HUES64 (cell line): ENCODE data around the gene SPATA19. TPM values are rescaled to one million over a fixed set of nuclear protein-coding genes. Genes with fewer than 3 reads are reported as not detected.
A peak's percentile ranks its signal among the peaks of the same experiment; 100 is the strongest.

Source experiments
- H3K27ac ChIP-seq: 2 replicates; pipeline ENCODE4 v1.7.0; 2013; ENCODE audit warnings: low read depth, low read length, inconsistent platforms
- H3K27me3 ChIP-seq: 2 replicates; pipeline ENCODE4 v1.6.1; 2013; ENCODE audit warnings: mild to moderate bottlenecking, low read length; ENCODE audit not compliant: insufficient read depth
- H3K36me3 ChIP-seq: 2 replicates; pipeline ENCODE4 v1.6.1; 2013; ENCODE audit warnings: mild to moderate bottlenecking, low read length; ENCODE audit not compliant: insufficient read depth
- H3K4me1 ChIP-seq: 2 replicates; pipeline ENCODE4 v1.6.1; 2013; ENCODE audit warnings: mild to moderate bottlenecking, low read length, moderate library complexity; ENCODE audit not compliant: insufficient read depth
- H3K4me3 ChIP-seq: 2 replicates; pipeline ENCODE4 v1.5.1; 2013; ENCODE audit warnings: mild to moderate bottlenecking, low read length, moderate library complexity
- H3K9ac ChIP-seq: 2 replicates; pipeline ENCODE4 v1.6.1; 2013; ENCODE audit warnings: mild to moderate bottlenecking, low read depth, low read length
- H3K9me3 ChIP-seq: 2 replicates; pipeline ENCODE4 v1.6.1; 2013; ENCODE audit warnings: low read depth, low read length; ENCODE audit not compliant: insufficient read depth
- WGBS: fragments of 150-250, 120-280 bp; methylation state at CpG from one replicate; pipeline ENCODE4 v1.1.7; 2013; ENCODE audit warnings: missing lambda C conversion rate; 5-methylcytosine and 5-hydroxymethylcytosine counted together
- polyA plus RNA-seq, 2 experiments: library from polyadenylated mRNA; stranded (reverse); fragments of 50-300 nt; gene quantifications; one replicate each; pipeline ENCODE4 v1.2.3, GENCODE V29; 2013

Gene SPATA19
- not detected for polyA plus RNA-seq (2013, experiment 1 of 2)
- polyA plus RNA-seq (2013, experiment 2 of 2): not detected

- H3K27me3 ChIP-seq: no peaks in the 10 kb centered on the region
These were observed at the start of gene SPATA19 for GRCh38 chr11:133845413-133845812. TSS of gene SPATA19 (minus strand) at chr11:133845513. CDS start at chr11:133845446, 67 bp downstream.

GRCh38 chr11:133895061-133895479 lies 49.8 kb upstream of the SPATA19 start:
- WGBS: 22% methylated on average over 10 of the region's 10 CpGs
- Histone ChIP-seq H3K9ac (peak overlapping the region; percentile 24; the same call in 1 of the 2 replicates), H3K9me3 (no peaks in the 10 kb centered on the region), H3K4me3 (no peak overlapping the region), H3K27ac (peak overlapping the region; percentile 32; the same call in 1 of the 2 replicates), H3K36me3 (peaks cover under 1% of the 10 kb centered on the region; the same call in 1 of the 2 replicates), H3K27me3 (no peaks in the 10 kb centered on the region), H3K4me1 (peaks cover 36% of the 10 kb centered on the region)

More at GRCh38 chr11:133845413-133845812, at the start of gene SPATA19:
- Histone ChIP-seq H3K4me1 (no peaks in the 10 kb centered on the region), H3K9me3 (peaks cover 8% of the 10 kb centered on the region; the same call in 1 of the 2 replicates), H3K9ac (no peak within 1 kb of the TSS), H3K27ac (no peak within 1 kb of the TSS), H3K36me3 (no peaks in the 10 kb centered on the region), H3K4me3 (no peak within 1 kb of the TSS)
- 93% methylated on average over 2 of the region's 2 CpGs for WGBS

- H3K9ac ChIP-seq: no peak overlapping the region
- H3K27me3 ChIP-seq: no peaks in the 10 kb centered on the region
- H3K27ac ChIP-seq: no peak overlapping the region
- H3K4me1 ChIP-seq: peaks cover 28% of the 10 kb centered on the region
- H3K9me3 ChIP-seq: no peaks in the 10 kb centered on the region
- no peak overlapping the region for H3K4me3 ChIP-seq
- 95% methylated on average over 14 of the region's 14 CpGs for WGBS
- H3K36me3 ChIP-seq: no peaks in the 10 kb centered on the region
These were observed 48.1 kb upstream of the SPATA19 start for GRCh38 chr11:133893381-133893780.

- H3K9ac ChIP-seq: no peak overlapping the region
- H3K9me3 ChIP-seq: no peaks in the 10 kb centered on the region
- H3K4me3 ChIP-seq: no peak overlapping the region
- WGBS: 95% methylated on average over 19 of the region's 19 CpGs
- peaks cover 27% of the 10 kb centered on the region for H3K4me1 ChIP-seq
- no peak overlapping the region for H3K27ac ChIP-seq
- H3K36me3 ChIP-seq: no peaks in the 10 kb centered on the region
- no peaks in the 10 kb centered on the region for H3K27me3 ChIP-seq
These were observed 47.5 kb upstream of the SPATA19 start for GRCh38 chr11:133892584-133893380.

- H3K9me3 ChIP-seq: no peaks in the 10 kb centered on the region
- peaks cover 27% of the 10 kb centered on the region for H3K4me1 ChIP-seq
- H3K9ac ChIP-seq: no peak overlapping the region
- H3K27me3 ChIP-seq: no peaks in the 10 kb centered on the region
- no peaks in the 10 kb centered on the region for H3K36me3 ChIP-seq
- no peak overlapping the region for H3K27ac ChIP-seq
- no peak overlapping the region for H3K4me3 ChIP-seq
- WGBS: 78% methylated on average over 8 of the region's 8 CpGs
These were observed 46.8 kb upstream of the SPATA19 start for GRCh38 chr11:133892126-133892525.

- Histone ChIP-seq H3K27ac (no peak overlapping the region), H3K9me3 (no peaks in the 10 kb centered on the region), H3K4me3 (no peak overlapping the region), H3K27me3 (no peaks in the 10 kb centered on the region), H3K36me3 (no peaks in the 10 kb centered on the region), H3K4me1 (peaks cover 9% of the 10 kb centered on the region), H3K9ac (no peak overlapping the region)
- 90% methylated on average over 3 of the region's 3 CpGs for WGBS
These were observed 44.6 kb upstream of the SPATA19 start for GRCh38 chr11:133889893-133890292.

GRCh38 chr11:133889188-133889587 lies 43.9 kb upstream of the SPATA19 start:
- Histone ChIP-seq H3K27me3 (no peaks in the 10 kb centered on the region), H3K9ac (no peak overlapping the region), H3K27ac (no peak overlapping the region), H3K4me1 (peaks cover 2% of the 10 kb centered on the region; the same call in 1 of the 2 replicates), H3K9me3 (no peaks in the 10 kb centered on the region), H3K36me3 (no peaks in the 10 kb centered on the region), H3K4me3 (no peak overlapping the region)
- 89% methylated on average over 5 of the region's 5 CpGs for WGBS

GRCh38 chr11:133887692-133888332 lies 42.5 kb upstream of the SPATA19 start:
- Histone ChIP-seq H3K4me1 (no peaks in the 10 kb centered on the region), H3K9me3 (no peaks in the 10 kb centered on the region), H3K9ac (no peak overlapping the region), H3K36me3 (no peaks in the 10 kb centered on the region), H3K4me3 (no peak overlapping the region), H3K27ac (no peak overlapping the region), H3K27me3 (no peaks in the 10 kb centered on the region)
- WGBS: 88% methylated on average over 5 of the region's 5 CpGs

GRCh38 chr11:133886029-133886428 lies 40.7 kb upstream of the SPATA19 start:
- H3K4me3 ChIP-seq: no peak overlapping the region
- 93% methylated on average over 3 of the region's 3 CpGs for WGBS

GRCh38 chr11:133872160-133872559 lies 26.8 kb upstream of the SPATA19 start:
- Histone ChIP-seq H3K4me3 (no peak overlapping the region), H3K9ac (no peak overlapping the region), H3K9me3 (0 out of 2 replicates have a peak, but pooled peaks cover 7% of the 10 kb centered on the region), H3K27me3 (no peaks in the 10 kb centered on the region), H3K27ac (no peak overlapping the region), H3K4me1 (no peaks in the 10 kb centered on the region), H3K36me3 (no peaks in the 10 kb centered on the region)
- 45% methylated on average over 1 of the region's 1 CpG for WGBS

More at GRCh38 chr11:133886029-133886428, 40.7 kb upstream of the SPATA19 start:
- no peaks in the 10 kb centered on the region for H3K4me1 ChIP-seq
- no peak overlapping the region for H3K9ac ChIP-seq
- H3K27ac ChIP-seq: no peak overlapping the region
- no peaks in the 10 kb centered on the region for H3K9me3 ChIP-seq
- no peaks in the 10 kb centered on the region for H3K27me3 ChIP-seq
- no peaks in the 10 kb centered on the region for H3K36me3 ChIP-seq

- no peak overlapping the region for H3K27ac ChIP-seq
- H3K36me3 ChIP-seq: no peaks in the 10 kb centered on the region
- H3K9me3 ChIP-seq: no peaks in the 10 kb centered on the region
- H3K27me3 ChIP-seq: no peaks in the 10 kb centered on the region
- H3K4me3 ChIP-seq: no peak overlapping the region
- no peaks in the 10 kb centered on the region for H3K4me1 ChIP-seq
- H3K9ac ChIP-seq: no peak overlapping the region
These were observed 22.1 kb upstream of the SPATA19 start for GRCh38 chr11:133867456-133867855.
